HepG2 (cell line): ENCODE measurements around the gene MED22. TPM values are rescaled to one million over a fixed set of nuclear protein-coding genes. Genes with fewer than 3 reads are reported as not detected.

ENCODE experiments used
- ATAC-seq: fragments of 200-7000 bp; cut with Tn5 transposase; 3 replicates; pipeline ENCODE4 v1.9.1; 2020; ENCODE audit warnings: mild to moderate bottlenecking, moderate library complexity
- BruUV-seq: library from RNA; stranded (reverse); fragments of 400-500 nt; replicated peaks from 2 replicates; lab custom pipeline; 2021; lab: Mats Ljungman, UMichigan
- CTCF ChIA-PET: fragments of 300-600 bp; formaldehyde crosslinking; extraction: SDS; loops from one replicate; lab custom pipeline; 2021; ENCODE audit warnings: low total read pairs, inconsistent platforms, low intra/inter-chr PET ratio; lab: Yijun Ruan, JAX
- POLR2A ChIA-PET: fragments of 350-600 bp; sonication (Branson Sonifier 250); formaldehyde crosslinking; loops from one replicate; lab custom pipeline; 2020; ENCODE audit warnings: antibody characterized with exemption, inconsistent platforms; lab: Yijun Ruan, JAX
- DNase-seq: peaks from one replicate; pipeline ENCODE4 v3.0.0-alpha.2; 2015; ENCODE audit warnings: low spot score
- FAIRE-seq: peaks from 3 replicates; lab custom pipeline; 2011; peaks lifted over from hg19 to GRCh38; lab: Jason Lieb, UNC
- H2AFZ ChIP-seq: one replicate; pipeline ENCODE4 v1.6.1; 2011; ENCODE audit warnings: low read length, inconsistent platforms
- H3K27ac ChIP-seq: fragments of 300-600 bp; 3 replicates; pipeline ENCODE4 v1.8.0; 2011; ENCODE audit warnings: mixed run types, mild to moderate bottlenecking, mixed read lengths, low read length, inconsistent platforms; ENCODE audit not compliant: insufficient read depth; ENCODE audit errors: extremely low read length
- H3K27me3 ChIP-seq, 2 experiments: fragments of 200-600 bp in 1 of 2; 2 replicates in 1 of 2; 3 replicates in 1 of 2; pipeline versions ENCODE4 v1.6.0 to v1.8.0; 2011; ENCODE audit warnings: low read length in 2 of 2, mild to moderate bottlenecking in 2 of 2, moderate library complexity in 2 of 2, inconsistent platforms in 1 of 2; ENCODE audit not compliant: insufficient read depth in 2 of 2, control insufficient read depth in 1 of 2
- H3K36me3 ChIP-seq, 2 experiments: fragments of 200-600 bp in 1 of 2; replicated peaks in 1 of 2; 2 replicates in 1 of 2; 3 replicates in 1 of 2; pipeline versions ENCODE4 v1.5.1 to v1.8.0; 2011; ENCODE audit warnings: low read length in 2 of 2, inconsistent platforms in 1 of 2; ENCODE audit not compliant: insufficient read depth in 2 of 2, control insufficient read depth in 1 of 2
- H3K4me1 ChIP-seq: 2 replicates; pipeline ENCODE4 v1.5.1; 2012; ENCODE audit warnings: low read length, inconsistent platforms; ENCODE audit not compliant: insufficient read depth
- H3K4me2 ChIP-seq: 2 replicates; pipeline ENCODE4 v1.6.0; 2011; ENCODE audit warnings: low read depth, low read length, inconsistent platforms
- H3K4me3 ChIP-seq, 3 experiments: fragments of 200-600 bp in 1 of 3; sonication (generic), shearing (Covaris generic) in 1 of 3; replicated peaks in 1 of 3; 2 replicates each; pipeline ENCODE4 v1.5.1; 2011 to 2016; ENCODE audit warnings: low read length in 3 of 3, inconsistent platforms in 2 of 3, low read depth in 2 of 3, mild to moderate bottlenecking in 2 of 3, control low read depth in 1 of 3, mixed read lengths in 1 of 3; ENCODE audit not compliant: insufficient read depth in 1 of 3
- H3K79me2 ChIP-seq: one replicate; pipeline ENCODE4 v1.6.1; 2011; ENCODE audit warnings: low read length, inconsistent platforms; ENCODE audit not compliant: insufficient read depth
- H3K9ac ChIP-seq: 2 replicates; pipeline ENCODE4 v1.6.0; 2011; ENCODE audit warnings: mild to moderate bottlenecking, low read depth, low read length, inconsistent platforms; ENCODE audit not compliant: insufficient read depth
- H3K9me3 ChIP-seq: 2 replicates; pipeline ENCODE4 v1.5.1; 2012; ENCODE audit warnings: mild to moderate bottlenecking, low read length
- H4K20me1 ChIP-seq: 2 replicates; pipeline ENCODE4 v1.6.0; 2011; ENCODE audit warnings: inconsistent platforms, mild to moderate bottlenecking, low read length, moderate library complexity; ENCODE audit not compliant: insufficient read depth
- CEBPB ChIP-seq: IDR thresholded peaks from 2 replicates; pipeline ENCODE4 v1.6.1; 2011; ENCODE audit warnings: low read depth, low read length, improper control_type of control experiment, borderline replicate concordance
- CHCHD3 ChIP-seq: sonication (generic); formaldehyde crosslinking; IDR thresholded peaks from 2 replicates; pipeline ENCODE4 v1.8.0; 2022; ENCODE audit warnings: mild to moderate bottlenecking, missing genetic modification reagents, moderate library complexity
- ELF3 ChIP-seq: IDR thresholded peaks from 2 replicates; pipeline ENCODE4 v1.6.1; 2016; ENCODE audit warnings: missing genetic modification reagents, missing compliant biosample characterization
- FOSL1 ChIP-seq: sonication (generic); formaldehyde crosslinking; IDR thresholded peaks from 2 replicates; pipeline ENCODE4 v1.9.0; 2021; ENCODE audit warnings: missing genetic modification reagents, borderline replicate concordance
- FOXA1 ChIP-seq, 2 experiments: fragments of 450-650 bp in 1 of 2; sonication (generic) in 1 of 2; formaldehyde crosslinking in 1 of 2; IDR thresholded peaks; 2 replicates each; pipeline versions ENCODE4 v1.4.0 to v1.6.1; 2016 to 2020; ENCODE audit warnings: missing genetic modification reagents in 1 of 2
- MED8 ChIP-seq: sonication (generic); formaldehyde crosslinking; IDR thresholded peaks from 2 replicates; pipeline ENCODE4 v1.8.1; 2023; ENCODE audit warnings: mild to moderate bottlenecking, missing genetic modification reagents; ENCODE audit not compliant: insufficient replicate concordance
- NFE2L1 ChIP-seq: sonication (generic); formaldehyde crosslinking; IDR thresholded peaks from 2 replicates; pipeline ENCODE4 v1.4.0; 2020; ENCODE audit warnings: missing genetic modification reagents, mild to moderate bottlenecking, borderline replicate concordance
- NONO ChIP-seq, 2 experiments: fragments of 450-650 bp in 1 of 2; sonication (generic) in 1 of 2; formaldehyde crosslinking in 1 of 2; IDR thresholded peaks in 1 of 2; conservative IDR thresholded peaks in 1 of 2; 2 replicates each; pipeline versions ENCODE4 v1.6.1 to v1.8.0; 2017 to 2022; ENCODE audit warnings: mild to moderate bottlenecking in 1 of 2, missing genetic modification reagents in 1 of 2, moderate library complexity in 1 of 2
- RNF2 ChIP-seq: fragments of 450-650 bp; conservative IDR thresholded peaks from 2 replicates; pipeline ENCODE4 v1.6.1; 2016; ENCODE audit warnings: low read depth
- TEF ChIP-seq: sonication (generic); formaldehyde crosslinking; IDR thresholded peaks from 2 replicates; pipeline ENCODE4 v1.5.0; 2020; ENCODE audit warnings: missing genetic modification reagents
- ZKSCAN5 ChIP-seq: sonication (generic); formaldehyde crosslinking; IDR thresholded peaks from 2 replicates; pipeline ENCODE4 v1.5.1; 2020; ENCODE audit warnings: mild to moderate bottlenecking, missing genetic modification reagents
- ZNF263 ChIP-seq: sonication (generic); formaldehyde crosslinking; IDR thresholded peaks from 2 replicates; pipeline ENCODE4 v1.4.0; 2020; ENCODE audit warnings: missing genetic modification reagents
- ZNF292 ChIP-seq: sonication (generic); formaldehyde crosslinking; IDR thresholded peaks from 2 replicates; pipeline ENCODE4 v1.8.1; 2022; ENCODE audit warnings: mild to moderate bottlenecking, low read depth, missing genetic modification reagents, borderline replicate concordance
- ZNF367 ChIP-seq: sonication (generic); formaldehyde crosslinking; IDR thresholded peaks from 2 replicates; pipeline ENCODE4 v1.4.0; 2020; ENCODE audit warnings: missing genetic modification reagents, borderline replicate concordance
- ZNF574 ChIP-seq: sonication (generic); formaldehyde crosslinking; IDR thresholded peaks from 2 replicates; pipeline ENCODE4 v1.4.0; 2020; ENCODE audit warnings: missing genetic modification reagents
- ZNF597 ChIP-seq: sonication (generic); formaldehyde crosslinking; IDR thresholded peaks from 2 replicates; pipeline ENCODE4 v1.5.0; 2020; ENCODE audit warnings: missing genetic modification reagents
- ZNF878 ChIP-seq: sonication (generic); formaldehyde crosslinking; IDR thresholded peaks from 2 replicates; pipeline ENCODE4 v1.8.1; 2023; ENCODE audit warnings: mild to moderate bottlenecking, missing genetic modification reagents, moderate library complexity
- WGBS: methylation state at CpG from one replicate; pipeline ENCODE4 v1.1.6; 2017; ENCODE audit warnings: low lambda C conversion rate; 5-methylcytosine and 5-hydroxymethylcytosine counted together
- in situ Hi-C: cut with HindIII; loops from 2 replicates; pipeline ENCODE4 v1.10.0; 2017; ENCODE audit warnings: low pct_unique_long_range_greater_than_20kb; ENCODE audit not compliant: extremely low pct_ligation_motif_present
- intact Hi-C: fragments of 100-400 bp; cut with micrococcal nuclease; formaldehyde crosslinking; loops from one replicate; pipeline ENCODE4 v1.10.0; 2022; ENCODE audit not compliant: unreplicated experiment
- polyA plus RNA-seq, 8 experiments: library from polyadenylated mRNA; depleted of rRNA in 3 of 8; stranded (reverse) in 7 of 8; unstranded in 1 of 8; fragments of >200 nt; fragmentation: Illumina TruSeq in 4 of 8; extraction: Trizol in 4 of 8; gene quantifications; 2 replicates each; pipeline versions ENCODE4 v1.2.1 to v1.2.3, GENCODE V29; 2011 to 2016; ENCODE audit warnings: low read depth in 4 of 8, missing spikeins in 1 of 8, mixed read lengths in 1 of 8; ENCODE audit not compliant: insufficient read depth in 1 of 8
- total RNA-seq, 5 experiments: library from RNA; depleted of rRNA; stranded (reverse); fragments of >200 nt; fragmentation: Illumina TruSeq; extraction: Trizol; gene quantifications; 2 replicates each; pipeline ENCODE4 v1.2.3, GENCODE V29; 2016; ENCODE audit warnings: low read depth in 1 of 5
- TF ChIP-seq, protein P1 (sequence below): sonication (generic); formaldehyde crosslinking; IDR thresholded peaks from 2 replicates; pipeline ENCODE4 v1.5.0; 2020; ENCODE audit warnings: mild to moderate bottlenecking, missing genetic modification reagents, moderate library complexity

MED22 gene
- total and polyA plus RNA-seq, 2 of the 13 experiments (the other 11 are each of a cell fraction or from before 2014, with no cell fraction given) = 15.8 to 22.1 TPM

GRCh38 chr9:133377721-133378216, 29.8 kb upstream of the MED22 start:
- Histone ChIP-seq H4K20me1 (peaks cover 24% of the 10 kb centered on the region), H3K36me3 (peaks cover 0 to 7% of the 10 kb centered on the region in 2 experiments; a peak in 2 of 5 replicates), H3K4me3 (no peak overlapping the region; a peak in 1 of 6 replicates), H3K27ac (no peak overlapping the region), H2AFZ (no peak overlapping the region), H3K27me3 (no peaks in the 10 kb centered on the region), H3K9ac (no peak overlapping the region), H3K4me2 (peak overlapping the region; percentile 58), H3K9me3 (peaks cover 3% of the 10 kb centered on the region; the same call in 1 of the 2 replicates), H3K4me1 (peaks cover 53% of the 10 kb centered on the region), H3K79me2 (peaks cover 27% of the 10 kb centered on the region)
- CTCF ChIA-PET = no interaction called here
- intact Hi-C loops = no loop called here
- 42% methylated on average over 3 of the region's 6 CpGs for WGBS
- no TSS peak for BruUV-seq
- DNase-seq = peak; percentile 62
- FAIRE-seq = peak; percentile 81
- ATAC-seq = peak; percentile 38
- POLR2A ChIA-PET = interaction anchor here (1.2 to 3.3 kb wide), 4 partner anchors 9 to 82 kb away, joined by 4 to 16 read pairs (median 6); partner anchors contain the start of genes CACFD1, MED22 and RPL7A
- in situ Hi-C loops = no loop called here
- TF ChIP-seq NFE2L1 = no peak
- no peak for TF ChIP-seq TEF
- TF ChIP-seq FOSL1 (CRISPR knock-in tag) = no peak
- peak; percentile 39; the same call in 1 of the 2 replicates for TF ChIP-seq ZNF574 (CRISPR knock-in tag)
- no peak for TF ChIP-seq ZNF367 (CRISPR knock-in tag)
- 0 out of 2 replicates have a peak, but pooled peaks have one; percentile 12 for TF ChIP-seq ZNF263 (CRISPR knock-in tag)
- no peak for TF ChIP-seq NONO (IDR thresholded peaks at IDR 0.05)
- TF ChIP-seq NONO (CRISPR knock-in tag; conservative IDR thresholded peaks at IDR 0.05) = no peak
- TF ChIP-seq ZKSCAN5 = peak; percentile 61; the same call in 1 of the 2 replicates
- TF ChIP-seq CEBPB = 0 out of 2 replicates have a peak, but pooled peaks have one; percentile 7
- TF ChIP-seq, protein P1, sequence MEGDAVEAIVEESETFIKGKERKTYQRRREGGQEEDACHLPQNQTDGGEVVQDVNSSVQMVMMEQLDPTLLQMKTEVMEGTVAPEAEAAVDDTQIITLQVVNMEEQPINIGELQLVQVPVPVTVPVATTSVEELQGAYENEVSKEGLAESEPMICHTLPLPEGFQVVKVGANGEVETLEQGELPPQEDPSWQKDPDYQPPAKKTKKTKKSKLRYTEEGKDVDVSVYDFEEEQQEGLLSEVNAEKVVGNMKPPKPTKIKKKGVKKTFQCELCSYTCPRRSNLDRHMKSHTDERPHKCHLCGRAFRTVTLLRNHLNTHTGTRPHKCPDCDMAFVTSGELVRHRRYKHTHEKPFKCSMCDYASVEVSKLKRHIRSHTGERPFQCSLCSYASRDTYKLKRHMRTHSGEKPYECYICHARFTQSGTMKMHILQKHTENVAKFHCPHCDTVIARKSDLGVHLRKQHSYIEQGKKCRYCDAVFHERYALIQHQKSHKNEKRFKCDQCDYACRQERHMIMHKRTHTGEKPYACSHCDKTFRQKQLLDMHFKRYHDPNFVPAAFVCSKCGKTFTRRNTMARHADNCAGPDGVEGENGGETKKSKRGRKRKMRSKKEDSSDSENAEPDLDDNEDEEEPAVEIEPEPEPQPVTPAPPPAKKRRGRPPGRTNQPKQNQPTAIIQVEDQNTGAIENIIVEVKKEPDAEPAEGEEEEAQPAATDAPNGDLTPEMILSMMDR (CRISPR knock-in tag) = peak; percentile 50
- TF ChIP-seq ZNF292 (CRISPR knock-in tag) = peak; percentile 79; the same call in 1 of the 2 replicates
- TF ChIP-seq ZNF597 (CRISPR knock-in tag) = no peak
- TF ChIP-seq MED8 (CRISPR knock-in tag) = no peak
- TF ChIP-seq ELF3 (CRISPR knock-in tag) = peak; percentile 37; the same call in 1 of the 2 replicates
- TF ChIP-seq RNF2 = no peak
- TF ChIP-seq CHCHD3 = no peak
- TF ChIP-seq ZNF878 (CRISPR knock-in tag) = no peak
- TF ChIP-seq FOXA1 (IDR thresholded peaks at IDR 0.05) = no peak
- peak; percentile 49; the same call in 1 of the 2 replicates for TF ChIP-seq FOXA1 (CRISPR knock-in tag; IDR thresholded peaks at IDR 0.05)
